B cell (primary cell): ENCODE data around the gene DUSP1. TPM values are rescaled to one million over a fixed set of nuclear protein-coding genes. Genes with fewer than 3 reads are reported as not detected.
A peak's percentile ranks its signal among the peaks of the same experiment; 100 is the strongest.

ENCODE experiments used
- ATAC-seq: fragments of 200-7000 bp; cut with Tn5 transposase; one replicate; pipeline ENCODE4 v1.10.0; 2021; ENCODE audit warnings: low read depth, mild to moderate bottlenecking, moderate number of reproducible peaks, moderate library complexity
- CTCF ChIA-PET: fragments of 350-600 bp; sonication (Branson Sonifier 250); formaldehyde crosslinking; loops from one replicate; lab custom pipeline; 2021; ENCODE audit warnings: antibody characterized with exemption, inconsistent platforms; lab: Charles Lee
- POLR2A ChIA-PET: fragments of 350-600 bp; sonication (Branson Sonifier 250); formaldehyde crosslinking; loops from one replicate; lab custom pipeline; 2021; ENCODE audit warnings: antibody characterized with exemption; lab: Charles Lee
- DNase-seq: peaks from one replicate; pipeline ENCODE4 v3.0.0; 2013
- H2AFZ ChIP-seq: 2 replicates; pipeline ENCODE4 v1.6.1; 2012; ENCODE audit warnings: mild to moderate bottlenecking, low read depth, low read length; ENCODE audit not compliant: insufficient read depth, poor library complexity, severe bottlenecking
- H3K27ac ChIP-seq, 2 donors: 1 replicate in 1 of 2; 2 replicates in 1 of 2; pipeline ENCODE4 v1.5.1; 2012 to 2013; ENCODE audit warnings: low read length in 2 of 2, mild to moderate bottlenecking in 2 of 2, moderate library complexity in 1 of 2
- H3K27me3 ChIP-seq, 4 experiments: fragments of 200-600 bp in 1 of 4; sonication (generic) in 1 of 4; replicated peaks in 1 of 4; 1 replicate in 2 of 4; 2 replicates in 2 of 4; pipeline versions ENCODE4 v1.6.1 to v1.7.0; 2013 to 2016; ENCODE audit warnings: low read length in 3 of 4, mild to moderate bottlenecking in 2 of 4, mixed read lengths in 1 of 4, moderate library complexity in 1 of 4; ENCODE audit not compliant: insufficient read depth in 4 of 4, control insufficient read depth in 3 of 4; ENCODE audit errors: control extremely low read depth in 1 of 4
- H3K36me3 ChIP-seq, 2 experiments: replicated peaks in 1 of 2; 1 replicate in 1 of 2; 2 replicates in 1 of 2; pipeline versions ENCODE4 v1.6.1 to v1.7.1; 2013; ENCODE audit warnings: low read length in 1 of 2; ENCODE audit not compliant: insufficient read depth in 2 of 2, control insufficient read depth in 1 of 2; ENCODE audit errors: control extremely low read depth in 1 of 2, extremely low read depth in 1 of 2
- H3K4me1 ChIP-seq, 2 donors: fragments of 200-600 bp in 1 of 2; sonication (generic) in 1 of 2; 1 replicate in 1 of 2; 2 replicates in 1 of 2; pipeline versions ENCODE4 v1.5.1 to v1.6.1; 2013 to 2017; ENCODE audit warnings: low read length in 2 of 2; ENCODE audit not compliant: control insufficient read depth in 2 of 2, insufficient read depth in 2 of 2
- H3K4me2 ChIP-seq: replicated peaks from 2 replicates; pipeline ENCODE3; 2012; ENCODE audit warnings: mild to moderate bottlenecking, low read depth, low read length; ENCODE audit not compliant: poor library complexity, severe bottlenecking
- H3K4me3 ChIP-seq, 5 experiments: fragments of 200-600 bp in 1 of 5; sonication (generic) in 1 of 5; 1 replicate in 3 of 5; 2 replicates in 2 of 5; pipeline versions ENCODE4 v1.5.1 to v1.7.0; 2011 to 2016; ENCODE audit warnings: low read length in 4 of 5, mild to moderate bottlenecking in 4 of 5, low read depth in 2 of 5, control low read depth in 1 of 5, moderate library complexity in 1 of 5; ENCODE audit not compliant: insufficient read depth in 1 of 5; ENCODE audit errors: control extremely low read depth in 1 of 5, extremely low read depth in 1 of 5
- H3K79me2 ChIP-seq: fragments of 200-600 bp; sonication (generic); one replicate; pipeline ENCODE4 v1.6.0; 2016; ENCODE audit warnings: low read length; ENCODE audit not compliant: control insufficient read depth, insufficient read depth
- H3K9ac ChIP-seq: fragments of 200-600 bp; sonication (generic); 2 replicates; pipeline ENCODE4 v1.6.1; 2017; ENCODE audit warnings: mild to moderate bottlenecking, low read length, moderate library complexity
- H3K9me3 ChIP-seq, 3 donors: one replicate each; pipeline versions ENCODE4 v1.6.1 to v1.7.1; 2013; ENCODE audit warnings: low read length in 2 of 3; ENCODE audit not compliant: control insufficient read depth in 2 of 3, insufficient read depth in 1 of 3; ENCODE audit errors: control extremely low read depth in 1 of 3
- H4K20me1 ChIP-seq: 2 replicates; pipeline ENCODE4 v1.6.0; 2012; ENCODE audit warnings: mild to moderate bottlenecking, low read length; ENCODE audit not compliant: insufficient read depth, control insufficient read depth, poor library complexity, severe bottlenecking
- H3K27ac Mint-ChIP-seq: one replicate; pipeline ENCODE4 v1.8.0; 2021; ENCODE audit warnings: mixed read lengths
- H3K27me3 Mint-ChIP-seq: one replicate; pipeline ENCODE4 v1.8.0; 2021; ENCODE audit warnings: mixed read lengths
- H3K4me1 Mint-ChIP-seq: one replicate; pipeline ENCODE4 v1.8.0; 2021; ENCODE audit warnings: mixed read lengths
- H3K4me3 Mint-ChIP-seq: one replicate; pipeline ENCODE4 v1.8.0; 2021; ENCODE audit warnings: mixed read lengths
- H3K9me3 Mint-ChIP-seq: one replicate; pipeline ENCODE4 v1.8.0; 2022; ENCODE audit warnings: mixed read lengths; ENCODE audit not compliant: insufficient read depth
- CTCF ChIP-seq: fragments of 200-600 bp; IDR thresholded peaks from one replicate; pipeline ENCODE4 v1.8.0; 2022; ENCODE audit warnings: antibody characterized with exemption, mild to moderate bottlenecking
- WGBS: methylation state at CpG from one replicate; pipeline ENCODE4 v1.1.5; 2013; ENCODE audit warnings: missing lambda C conversion rate; ENCODE audit not compliant: insufficient coverage; 5-methylcytosine and 5-hydroxymethylcytosine counted together
- intact Hi-C: fragments of 100-400 bp; cut with micrococcal nuclease; formaldehyde crosslinking; loops from one replicate; pipeline ENCODE4 v1.10.0; 2022
- polyA plus RNA-seq: library from polyadenylated mRNA; depleted of rRNA; stranded (reverse); fragments of >200 nt; gene quantifications from 2 replicates; pipeline ENCODE4 v1.2.3, GENCODE V29; 2012
- total RNA-seq, 2 donors: library from RNA; stranded (reverse); fragments of 120-200 nt in 1 of 2; gene quantifications; 1 replicate in 1 of 2; 2 replicates in 1 of 2; pipeline versions ENCODE4 v1.2.3 to v1.2.4, GENCODE V29; 2013 to 2022

DUSP1 gene
- total and polyA plus RNA-seq, 2 donors (not counting 1 experiment from before 2014, with no cell fraction given) = 71.2 to 4,228 TPM

- H3K27me3 Mint-ChIP-seq = no peaks in the 10 kb centered on the region
- no peak overlapping the region for H3K9ac ChIP-seq
These were observed 3.7 kb upstream of the DUSP1 start for GRCh38 chr5:172774561-172775315.

More at GRCh38 chr5:172774561-172775315, 3.7 kb upstream of the DUSP1 start:
- Histone ChIP-seq H3K4me2 (no peak overlapping the region), H3K4me1 (peaks cover 38 to 50% of the 10 kb centered on the region in 2 donors), H3K79me2 (peaks cover 18% of the 10 kb centered on the region), H4K20me1 (peaks cover 12% of the 10 kb centered on the region), H3K27ac (no peak overlapping the region), H3K27me3 (no peaks in the 10 kb centered on the region), H3K36me3 (peaks cover 0 to 3% of the 10 kb centered on the region in 2 experiments), H3K4me3 (no peak overlapping the region), H2AFZ (no peak overlapping the region), H3K9me3 (no peaks in the 10 kb centered on the region)
- no peak for DNase-seq
- no peaks in the 10 kb centered on the region for H3K9me3 Mint-ChIP-seq
- H3K27ac Mint-ChIP-seq = peak overlapping the region; percentile 96
- intact Hi-C loops = loop anchor here (10.0 kb wide), 2 partner anchors 770 to 1390 kb away; partner anchors contain the start of genes FBXW11 and NPM1
- ChIA-PET POLR2A (interaction anchor here (5.0 kb wide), 1 partner anchor 75 kb away, joined by 33 read pairs; no protein-coding TSS in a partner anchor), CTCF (interaction anchor here (0.9 to 1.6 kb wide), 5 partner anchors 10 to 158 kb away, joined by 3 to 6 read pairs (median 3); no protein-coding TSS in a partner anchor)
- no peak for TF ChIP-seq CTCF
- ATAC-seq = no peak
- peaks cover 59% of the 10 kb centered on the region for H3K4me1 Mint-ChIP-seq
- WGBS = 88% methylated on average over 4 of the region's 7 CpGs
- no peak overlapping the region for H3K4me3 Mint-ChIP-seq
